ENCODE results near the gene IRF8.

The IRF8 gene

GRCh38 chr16:85878407-85878806, 20.6 kb upstream of the IRF8 start:
- TF ChIP-seq CTCF (IDR thresholded peaks at IDR 0.05; ENCODE audit: control insufficient read depth, extremely low read depth, insufficient read depth), result no peak
- no peak overlapping the region for H3K4me3 ChIP-seq (ENCODE audit: low read depth, low read length)
- DNase-seq (ENCODE audit: low read depth), result no peak

GRCh38 chr16:85878875-85879274, 20.1 kb upstream of the IRF8 start:
- no peak for DNase-seq (ENCODE audit: low read depth)
- H3K4me3 ChIP-seq (ENCODE audit: low read depth, low read length), result no peak overlapping the region
- TF ChIP-seq CTCF (IDR thresholded peaks at IDR 0.05; ENCODE audit: control insufficient read depth, extremely low read depth, insufficient read depth), result no peak

GRCh38 chr16:85879549-85879948, 19.4 kb upstream of the IRF8 start:
- TF ChIP-seq CTCF (IDR thresholded peaks at IDR 0.05; ENCODE audit: control insufficient read depth, extremely low read depth, insufficient read depth), result no peak

GRCh38 chr16:85879975-85880831, 18.8 kb upstream of the IRF8 start:
- no peak for DNase-seq (ENCODE audit: low read depth)
- TF ChIP-seq CTCF (IDR thresholded peaks at IDR 0.05; ENCODE audit: control insufficient read depth, extremely low read depth, insufficient read depth), result no peak
- no peak overlapping the region for H3K4me3 ChIP-seq (ENCODE audit: low read depth, low read length)

More at GRCh38 chr16:85879549-85879948, 19.4 kb upstream of the IRF8 start:
- no peak for DNase-seq (ENCODE audit: low read depth)
- no peak overlapping the region for H3K4me3 ChIP-seq (ENCODE audit: low read depth, low read length)

GRCh38 chr16:85880861-85881260, 18.1 kb upstream of the IRF8 start:
- TF ChIP-seq CTCF (IDR thresholded peaks at IDR 0.05; ENCODE audit: control insufficient read depth, extremely low read depth, insufficient read depth), result no peak
- no peak overlapping the region for H3K4me3 ChIP-seq (ENCODE audit: low read depth, low read length)

GRCh38 chr16:85881436-85881835, 17.5 kb upstream of the IRF8 start:
- TF ChIP-seq CTCF (IDR thresholded peaks at IDR 0.05; ENCODE audit: control insufficient read depth, extremely low read depth, insufficient read depth), result no peak
- H3K4me3 ChIP-seq (ENCODE audit: low read depth, low read length), result no peak overlapping the region
- no peak for DNase-seq (ENCODE audit: low read depth)

More at GRCh38 chr16:85880861-85881260, 18.1 kb upstream of the IRF8 start:
- no peak for DNase-seq (ENCODE audit: low read depth)

Data from LNCaP clone FGC (cell line).